H9 (cell line): ENCODE results near the gene MYOM1. TPM values are rescaled to one million over a fixed set of nuclear protein-coding genes. Genes with fewer than 3 reads are reported as not detected.

Source experiments
- DNase-seq: peaks from one replicate; pipeline ENCODE4 v3.0.0-alpha.2; 2017
- H2AFZ ChIP-seq: one replicate; pipeline ENCODE4 v1.6.1; 2013; ENCODE audit warnings: mild to moderate bottlenecking, low read length, control low read depth, moderate library complexity
- H2AK5ac ChIP-seq: 2 replicates; pipeline ENCODE4 v1.6.1; 2013; ENCODE audit warnings: low read length, control low read depth, mixed read lengths; ENCODE audit not compliant: insufficient read length
- H2BK120ac ChIP-seq: one replicate; pipeline ENCODE4 v1.6.1; 2013; ENCODE audit warnings: low read depth, mild to moderate bottlenecking, low read length, control low read depth, inconsistent platforms; ENCODE audit not compliant: poor library complexity, severe bottlenecking
- H2BK12ac ChIP-seq: 2 replicates; pipeline ENCODE4 v1.6.1; 2013; ENCODE audit warnings: low read length, control low read depth, mixed read lengths, low read depth; ENCODE audit not compliant: insufficient read length
- H2BK15ac ChIP-seq: 2 replicates; pipeline ENCODE4 v1.6.1; 2013; ENCODE audit warnings: low read depth, low read length, control low read depth
- H2BK20ac ChIP-seq: one replicate; pipeline ENCODE4 v1.6.1; 2013; ENCODE audit warnings: low read depth, mild to moderate bottlenecking, low read length, control low read depth, inconsistent platforms; ENCODE audit not compliant: poor library complexity, severe bottlenecking
- H2BK5ac ChIP-seq: 2 replicates; pipeline ENCODE4 v1.6.1; 2013; ENCODE audit warnings: low read length, control low read depth, mixed read lengths; ENCODE audit not compliant: insufficient read length
- H3K14ac ChIP-seq: 2 replicates; pipeline ENCODE4 v1.6.1; 2013; ENCODE audit warnings: low read length, control low read depth; ENCODE audit not compliant: insufficient read depth
- H3K18ac ChIP-seq: 2 replicates; pipeline ENCODE4 v1.6.1; 2013; ENCODE audit warnings: low read depth, mild to moderate bottlenecking, mixed read lengths, low read length, control low read depth; ENCODE audit not compliant: insufficient read length
- H3K23ac ChIP-seq: 2 replicates; pipeline ENCODE4 v1.6.1; 2013; ENCODE audit warnings: low read length, control low read depth, mixed read lengths, low read depth; ENCODE audit not compliant: insufficient read length
- H3K23me2 ChIP-seq: 2 replicates; pipeline ENCODE4 v1.6.1; 2013; ENCODE audit warnings: low read depth, mild to moderate bottlenecking, mixed read lengths, low read length, control low read depth; ENCODE audit not compliant: insufficient read length, poor library complexity, severe bottlenecking
- H3K27ac ChIP-seq: 2 replicates; pipeline ENCODE4 v1.5.1; 2013; ENCODE audit warnings: low read length, control low read depth, mixed read lengths, low read depth; ENCODE audit not compliant: insufficient read length
- H3K27me3 ChIP-seq: 2 replicates; pipeline ENCODE4 v1.6.1; 2013; ENCODE audit warnings: low read length, control low read depth, inconsistent platforms; ENCODE audit not compliant: insufficient read depth
- H3K4ac ChIP-seq: 2 replicates; pipeline ENCODE4 v1.6.1; 2013; ENCODE audit warnings: low read depth, mild to moderate bottlenecking, control low read depth, inconsistent platforms, low read length, moderate library complexity
- H3K4me1 ChIP-seq: 2 replicates; pipeline ENCODE4 v1.6.1; 2013; ENCODE audit warnings: low read length, control low read depth, inconsistent platforms; ENCODE audit not compliant: insufficient read depth
- H3K4me2 ChIP-seq: 2 replicates; pipeline ENCODE4 v1.6.1; 2013; ENCODE audit warnings: low read length, control low read depth, mixed read lengths; ENCODE audit not compliant: insufficient read length, insufficient read depth
- H3K56ac ChIP-seq: 2 replicates; pipeline ENCODE4 v1.6.1; 2013; ENCODE audit warnings: low read depth, mild to moderate bottlenecking, mixed read lengths, low read length, control low read depth; ENCODE audit not compliant: insufficient read length
- H3K79me1 ChIP-seq: 2 replicates; pipeline ENCODE4 v1.6.1; 2013; ENCODE audit warnings: low read depth, mild to moderate bottlenecking, moderate library complexity, low read length, control low read depth, inconsistent platforms; ENCODE audit not compliant: insufficient read depth, poor library complexity, severe bottlenecking
- H3K79me2 ChIP-seq: 2 replicates; pipeline ENCODE4 v1.6.1; 2013; ENCODE audit warnings: low read length, control low read depth, inconsistent platforms; ENCODE audit not compliant: insufficient read depth
- H3K9ac ChIP-seq: 2 replicates; pipeline ENCODE4 v1.6.1; 2013; ENCODE audit warnings: low read length, control low read depth, mixed read lengths; ENCODE audit not compliant: insufficient read length; ENCODE audit errors: extremely low read depth
- H3K9me3 ChIP-seq: one replicate; pipeline ENCODE4 v1.6.1; 2013; ENCODE audit warnings: low read depth, low read length, inconsistent platforms; ENCODE audit not compliant: control insufficient read depth
- H3T11ph ChIP-seq: one replicate; pipeline ENCODE4 v1.6.1; 2013; ENCODE audit warnings: mild to moderate bottlenecking, low read length, control low read depth, inconsistent platforms
- H4K20me1 ChIP-seq: one replicate; pipeline ENCODE4 v1.6.1; 2013; ENCODE audit not compliant: control insufficient read depth, insufficient read length, insufficient read depth
- H4K5ac ChIP-seq: 2 replicates; pipeline ENCODE4 v1.6.1; 2013; ENCODE audit warnings: low read depth, mild to moderate bottlenecking, mixed read lengths, low read length, control low read depth; ENCODE audit not compliant: insufficient read length
- H4K8ac ChIP-seq: replicated peaks from 2 replicates; pipeline ENCODE4 v1.6.1; 2013; ENCODE audit warnings: low read length, control low read depth, mixed read lengths, low read depth; ENCODE audit not compliant: insufficient read length
- H4K91ac ChIP-seq: 2 replicates; pipeline ENCODE4 v1.6.1; 2013; ENCODE audit warnings: low read depth, mild to moderate bottlenecking, moderate library complexity, mixed read lengths, low read length, control low read depth; ENCODE audit not compliant: insufficient read length
- H3K27ac Mint-ChIP-seq, 3 experiments: 2 replicates in 2 of 3; 3 replicates in 1 of 3; pipeline ENCODE4 v1.8.0; 2020 to 2021; ENCODE audit warnings: mixed read lengths in 3 of 3, mild to moderate bottlenecking in 1 of 3, moderate library complexity in 1 of 3
- H3K27me3 Mint-ChIP-seq: 2 replicates; pipeline ENCODE4 v1.8.0; 2021; ENCODE audit warnings: low read depth, mild to moderate bottlenecking, moderate library complexity, mixed read lengths
- H3K36me3 Mint-ChIP-seq, 3 experiments: 2 replicates in 2 of 3; 3 replicates in 1 of 3; pipeline ENCODE4 v1.8.0; 2020 to 2021; ENCODE audit warnings: low read depth in 3 of 3, mixed read lengths in 3 of 3; ENCODE audit not compliant: insufficient read depth in 1 of 3
- H3K4me1 Mint-ChIP-seq, 2 experiments: 2 replicates each; pipeline ENCODE4 v1.8.0; 2020; ENCODE audit warnings: mixed read lengths in 2 of 2
- H3K4me3 Mint-ChIP-seq, 2 experiments: 2 replicates in 1 of 2; 3 replicates in 1 of 2; pipeline ENCODE4 v1.8.0; 2020 to 2021; ENCODE audit warnings: mild to moderate bottlenecking in 2 of 2, mixed read lengths in 2 of 2, moderate library complexity in 1 of 2
- H3K9me3 Mint-ChIP-seq, 2 experiments: 2 replicates in 1 of 2; 3 replicates in 1 of 2; pipeline ENCODE4 v1.8.0; 2020; ENCODE audit warnings: mild to moderate bottlenecking in 2 of 2, mixed read lengths in 2 of 2, moderate library complexity in 1 of 2
- WGBS: extraction: QIAGEN DNeasy Blood & Tissue Kit; methylation state at CpG from one replicate; pipeline ENCODE4 v1.1.7; 2013; ENCODE audit warnings: missing lambda C conversion rate, low lambda C conversion rate, mixed read lengths; ENCODE audit not compliant: insufficient read length; ENCODE audit errors: extremely low coverage; 5-methylcytosine and 5-hydroxymethylcytosine counted together
- total RNA-seq: library from RNA; stranded (reverse); gene quantifications from 2 replicates; pipeline ENCODE4 v1.2.1, GENCODE V29; 2021
- TF ChIP-seq, protein P1 (sequence below): fragments of 200-600 bp; sonication (generic); conservative IDR thresholded peaks from 3 replicates; pipeline ENCODE4 v1.8.0; 2021; ENCODE audit warnings: antibody characterized with exemption, mild to moderate bottlenecking

MYOM1 gene
- total RNA-seq, 1 experiment from 2014 or later = 0.17 TPM

DNA sequence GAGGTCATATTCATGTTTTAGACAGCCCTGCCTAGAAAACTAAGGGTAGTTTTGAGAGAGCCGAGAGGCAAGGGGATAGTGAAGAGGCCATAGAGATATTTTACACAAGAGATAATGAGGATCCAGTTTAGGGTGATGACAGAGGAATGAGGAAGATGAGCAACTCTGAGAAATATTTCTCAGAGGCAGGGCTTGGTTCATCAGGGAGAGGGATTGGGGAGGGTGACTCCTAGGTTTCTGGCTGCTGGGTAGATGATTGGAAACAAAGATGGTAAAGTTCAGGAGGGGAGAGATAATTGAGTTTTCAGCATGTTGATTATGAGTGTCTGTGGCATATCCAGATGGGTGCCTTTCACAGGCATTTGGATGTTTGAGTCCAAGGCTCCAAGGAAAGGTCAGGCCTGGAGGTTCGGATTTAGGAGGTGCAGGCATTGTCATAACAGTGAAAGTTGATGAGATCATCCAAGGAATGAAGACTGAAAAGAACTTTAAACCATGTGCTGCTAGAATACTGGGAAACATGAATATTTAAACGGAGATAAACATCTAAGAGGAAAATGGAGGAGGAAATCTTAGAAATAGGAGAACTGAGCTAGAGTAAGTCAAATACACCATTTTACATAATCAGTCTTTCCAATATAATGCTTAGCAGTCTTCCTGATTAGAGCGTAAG is 49.6 kb upstream of the MYOM1 start:
- H3K79me1 ChIP-seq = peaks cover 4% of the 10 kb centered on the region
- no peak overlapping the region for H2BK120ac ChIP-seq
- no peak overlapping the region for H4K8ac ChIP-seq
- H3K9me3 ChIP-seq = no peaks in the 10 kb centered on the region
- no peak overlapping the region for H4K91ac ChIP-seq
- no peaks in the 10 kb centered on the region; the same call in 1 of the 2 replicates for H3K4me1 ChIP-seq
- no peak overlapping the region for H4K5ac ChIP-seq
- H3K14ac ChIP-seq = no peak overlapping the region
- H2AFZ ChIP-seq = no peak overlapping the region
- Mint-ChIP-seq H3K4me3 (no peak overlapping the region), H3K36me3 (peaks cover 6 to 16% (median 16%) of the 10 kb centered on the region in 3 experiments; a peak in 5 of 7 replicates), H3K4me1 (peaks cover 31 to 37% of the 10 kb centered on the region in 2 experiments), H3K9me3 (no peaks in the 10 kb centered on the region), H3K27ac (peak overlapping the region; percentile 15 to 40 (median 19); a peak in 6 of 7 replicates), H3K27me3 (no peaks in the 10 kb centered on the region)
- no peak overlapping the region for H2BK20ac ChIP-seq
- no peak overlapping the region for H2BK5ac ChIP-seq
- H3T11ph ChIP-seq = no peak overlapping the region
- no peaks in the 10 kb centered on the region for H3K27me3 ChIP-seq
- no peak overlapping the region for H2AK5ac ChIP-seq
- WGBS = no CpG with 5 or more reads among the region's 4 CpGs
- no peak overlapping the region for H3K56ac ChIP-seq
- no peak overlapping the region for H3K23ac ChIP-seq
- no peak overlapping the region for H3K18ac ChIP-seq
- H4K20me1 ChIP-seq = no peaks in the 10 kb centered on the region
- DNase-seq = no peak
- TF ChIP-seq, protein P1, sequence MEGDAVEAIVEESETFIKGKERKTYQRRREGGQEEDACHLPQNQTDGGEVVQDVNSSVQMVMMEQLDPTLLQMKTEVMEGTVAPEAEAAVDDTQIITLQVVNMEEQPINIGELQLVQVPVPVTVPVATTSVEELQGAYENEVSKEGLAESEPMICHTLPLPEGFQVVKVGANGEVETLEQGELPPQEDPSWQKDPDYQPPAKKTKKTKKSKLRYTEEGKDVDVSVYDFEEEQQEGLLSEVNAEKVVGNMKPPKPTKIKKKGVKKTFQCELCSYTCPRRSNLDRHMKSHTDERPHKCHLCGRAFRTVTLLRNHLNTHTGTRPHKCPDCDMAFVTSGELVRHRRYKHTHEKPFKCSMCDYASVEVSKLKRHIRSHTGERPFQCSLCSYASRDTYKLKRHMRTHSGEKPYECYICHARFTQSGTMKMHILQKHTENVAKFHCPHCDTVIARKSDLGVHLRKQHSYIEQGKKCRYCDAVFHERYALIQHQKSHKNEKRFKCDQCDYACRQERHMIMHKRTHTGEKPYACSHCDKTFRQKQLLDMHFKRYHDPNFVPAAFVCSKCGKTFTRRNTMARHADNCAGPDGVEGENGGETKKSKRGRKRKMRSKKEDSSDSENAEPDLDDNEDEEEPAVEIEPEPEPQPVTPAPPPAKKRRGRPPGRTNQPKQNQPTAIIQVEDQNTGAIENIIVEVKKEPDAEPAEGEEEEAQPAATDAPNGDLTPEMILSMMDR = no peak
- H3K23me2 ChIP-seq = no peaks in the 10 kb centered on the region
- peaks cover 48% of the 10 kb centered on the region; the same call in 1 of the 2 replicates for H3K79me2 ChIP-seq
- no peak overlapping the region for H3K9ac ChIP-seq
- no peak overlapping the region for H3K4me2 ChIP-seq
- H3K4ac ChIP-seq = no peak overlapping the region
- H2BK15ac ChIP-seq = no peak overlapping the region
- H3K27ac ChIP-seq = no peak overlapping the region
- no peak overlapping the region for H2BK12ac ChIP-seq
